Osteocyte (in vitro differentiated cells): ENCODE measurements around the gene SPACA5. TPM values are rescaled to one million over a fixed set of nuclear protein-coding genes. Genes with fewer than 3 reads are reported as not detected.
"Not testable (repeated sequence)": the region's sequence is repeated elsewhere in the genome, so short reads cannot be mapped to it uniquely, and the experiment has no call there.

Experiments used
- DNase-seq: peaks from one replicate; pipeline ENCODE4 v3.0.0; 2021; ENCODE audit warnings: mixed read lengths; ENCODE audit not compliant: unreplicated experiment; ENCODE audit errors: extremely low spot score
- H3K27ac Mint-ChIP-seq: one replicate; pipeline ENCODE4 v1.8.0; 2021; ENCODE audit warnings: mild to moderate bottlenecking, mixed read lengths; ENCODE audit not compliant: unreplicated experiment
- H3K27me3 Mint-ChIP-seq: one replicate; pipeline ENCODE4 v1.8.0; 2021; ENCODE audit warnings: mixed read lengths; ENCODE audit not compliant: unreplicated experiment
- H3K36me3 Mint-ChIP-seq: one replicate; pipeline ENCODE4 v1.8.0; 2021; ENCODE audit warnings: mixed read lengths; ENCODE audit not compliant: unreplicated experiment
- H3K4me1 Mint-ChIP-seq: one replicate; pipeline ENCODE4 v1.8.0; 2021; ENCODE audit warnings: mixed read lengths; ENCODE audit not compliant: unreplicated experiment
- H3K4me3 Mint-ChIP-seq: one replicate; pipeline ENCODE4 v1.8.0; 2021; ENCODE audit warnings: mild to moderate bottlenecking, moderate library complexity, mixed read lengths; ENCODE audit not compliant: unreplicated experiment
- H3K9me3 Mint-ChIP-seq: one replicate; pipeline ENCODE4 v1.8.0; 2021; ENCODE audit warnings: mixed read lengths; ENCODE audit not compliant: unreplicated experiment
- CTCF ChIP-seq: fragments of 200-600 bp; sonication (generic); IDR thresholded peaks from 2 replicates; pipeline ENCODE4 v1.5.0; 2021; ENCODE audit warnings: antibody characterized with exemption, mild to moderate bottlenecking, moderate library complexity
- long read RNA-seq: library from polyadenylated mRNA; unstranded; transcript quantifications from one replicate; pipeline ENCODE4 v2.0.0, GENCODE V29; 2021
- total RNA-seq: library from RNA; stranded (reverse); gene quantifications from 2 replicates; pipeline ENCODE4 v1.2.1, GENCODE V29; 2021

SPACA5 gene
- not detected in 2 replicates for total RNA-seq
- long read RNA-seq = 0 reads

GRCh38 chrX:48006688-48007087 lies at the start of gene SPACA5:
SPACA5 (plus strand) TSS chrX:48006988; CDS start chrX:48007803, 815 bp downstream.
- not testable (repeated sequence) for H3K36me3 Mint-ChIP-seq, DNase-seq, H3K27me3 Mint-ChIP-seq, H3K27ac Mint-ChIP-seq, H3K9me3 Mint-ChIP-seq, H3K4me3 Mint-ChIP-seq
- peaks cover 12% of the 10 kb centered on the region for H3K4me1 Mint-ChIP-seq

GRCh38 chrX:47958206-47958605 lies 48.6 kb upstream of the SPACA5 start:
- H3K9me3 Mint-ChIP-seq = peaks cover 20% of the 10 kb centered on the region
- not testable (repeated sequence) for H3K27me3 Mint-ChIP-seq, H3K27ac Mint-ChIP-seq, H3K4me1 Mint-ChIP-seq, H3K36me3 Mint-ChIP-seq, H3K4me3 Mint-ChIP-seq, DNase-seq

- H3K9me3 Mint-ChIP-seq = peaks cover 20% of the 10 kb centered on the region
- no peak for TF ChIP-seq CTCF
- no peak overlapping the region for H3K4me3 Mint-ChIP-seq
- H3K36me3 Mint-ChIP-seq = no peaks in the 10 kb centered on the region
- DNase-seq = no peak
- H3K27me3 Mint-ChIP-seq = no peaks in the 10 kb centered on the region
- no peaks in the 10 kb centered on the region for H3K4me1 Mint-ChIP-seq
- H3K27ac Mint-ChIP-seq = no peak overlapping the region
Measured at GRCh38 chrX:47958761-47959342, 47.9 kb upstream of the SPACA5 start.

GRCh38 chrX:47960406-47960805 lies 46.4 kb upstream of the SPACA5 start:
- Mint-ChIP-seq H3K27me3 (no peaks in the 10 kb centered on the region), H3K9me3 (peaks cover 33% of the 10 kb centered on the region), H3K4me1 (no peaks in the 10 kb centered on the region), H3K27ac (no peak overlapping the region), H3K4me3 (no peak overlapping the region), H3K36me3 (no peaks in the 10 kb centered on the region)
- no peak for TF ChIP-seq CTCF
- no peak for DNase-seq

- not testable (repeated sequence) for H3K4me3 Mint-ChIP-seq, DNase-seq, H3K27ac Mint-ChIP-seq, H3K4me1 Mint-ChIP-seq, H3K27me3 Mint-ChIP-seq, H3K36me3 Mint-ChIP-seq
- peaks cover 36% of the 10 kb centered on the region for H3K9me3 Mint-ChIP-seq
Measured at GRCh38 chrX:47961830-47962229, 45.0 kb upstream of the SPACA5 start.

- not testable (repeated sequence) for H3K4me3 Mint-ChIP-seq, H3K27me3 Mint-ChIP-seq, H3K4me1 Mint-ChIP-seq, H3K27ac Mint-ChIP-seq, DNase-seq, H3K36me3 Mint-ChIP-seq
- peaks cover 49% of the 10 kb centered on the region for H3K9me3 Mint-ChIP-seq
Measured at GRCh38 chrX:47965526-47965925, 41.3 kb upstream of the SPACA5 start.

- Mint-ChIP-seq H3K4me3 (no peak overlapping the region), H3K4me1 (no peaks in the 10 kb centered on the region), H3K27me3 (no peaks in the 10 kb centered on the region), H3K27ac (no peak overlapping the region), H3K9me3 (peaks cover 65% of the 10 kb centered on the region), H3K36me3 (peaks cover 40% of the 10 kb centered on the region)
- DNase-seq = no peak
- TF ChIP-seq CTCF = no peak
Measured at GRCh38 chrX:47973235-47973634, 33.6 kb upstream of the SPACA5 start.
